OCI-LY7 (cell line): ENCODE measurements around the gene LEMD2.

Experiments
- CTCF ChIP-seq: fragments of 200-600 bp; sonication (generic); conservative IDR thresholded peaks from 2 replicates; pipeline ENCODE4 v1.5.1; 2014; ENCODE audit warnings: mild to moderate bottlenecking, antibody characterized with exemption, low read length, moderate library complexity, mixed read lengths
- EZH2phosphoT487 ChIP-seq: fragments of 200-600 bp; sonication (generic); IDR thresholded peaks from 2 replicates; pipeline ENCODE4 v1.6.1; 2018; ENCODE audit warnings: low read depth, borderline replicate concordance, mild to moderate bottlenecking, mixed run types, antibody characterized with exemption, low read length, moderate library complexity, mixed read lengths

DNA sequence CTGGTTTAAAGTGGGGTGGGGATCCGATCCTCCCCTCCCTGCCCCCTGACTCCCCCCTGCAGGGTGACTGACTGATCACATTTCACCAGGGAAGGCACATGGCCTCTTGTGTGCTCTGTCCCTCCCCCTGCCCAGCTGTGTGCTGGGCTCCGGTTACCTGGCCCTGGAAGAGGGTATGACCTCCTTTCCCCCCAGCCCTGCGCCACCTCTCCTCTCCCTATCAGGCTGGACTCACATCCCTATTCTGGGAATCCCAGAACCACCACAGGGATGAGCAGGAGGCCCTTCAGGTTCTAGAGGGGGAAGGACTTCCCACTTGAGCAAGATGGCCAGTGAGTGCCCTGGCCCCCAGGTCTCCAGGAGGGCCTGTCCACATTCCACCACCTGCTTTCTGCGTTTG lies 40.1 kb downstream of the LEMD2 start:
- TF ChIP-seq CTCF (no peak), EZH2phosphoT487 (no peak)
